HK-2 (cell line): ENCODE measurements around the gene ENPP6.

Experiments
- DNase-seq: peaks from one replicate; pipeline ENCODE4 v3.0.0-alpha.2; 2018; ENCODE audit not compliant: unreplicated experiment

The ENPP6 gene

DNA sequence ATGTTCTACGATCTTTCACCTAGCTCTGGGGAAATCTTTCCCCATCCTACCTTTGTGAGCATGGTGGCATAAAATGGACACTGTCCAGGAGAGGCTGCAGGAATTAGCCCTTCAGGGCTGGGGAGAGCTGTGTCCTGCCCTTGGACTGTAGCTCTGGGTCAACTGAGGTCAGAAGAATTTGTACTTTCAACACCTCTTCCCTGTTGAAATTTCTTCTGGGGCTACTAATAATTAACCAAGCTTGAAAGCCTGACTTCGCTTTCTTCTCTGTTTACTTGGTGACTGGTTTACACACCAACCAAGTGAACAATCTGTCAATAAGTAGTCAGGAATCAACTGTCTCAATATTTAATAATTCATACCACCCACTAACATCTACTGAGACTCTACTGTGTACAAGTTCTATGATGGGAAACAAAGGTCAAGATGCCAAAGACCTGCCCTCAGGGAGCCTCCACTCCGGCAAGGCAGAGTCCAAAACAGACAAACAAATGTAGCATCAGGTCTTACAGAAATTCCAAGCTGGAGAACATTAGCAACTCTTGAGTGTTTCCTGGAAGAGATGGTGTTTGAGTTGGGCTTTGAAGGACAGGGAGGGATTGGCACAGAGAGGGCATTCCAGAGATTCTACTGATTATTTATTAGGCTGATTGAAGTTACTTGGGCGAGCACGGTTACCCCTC lies 113.1 kb downstream of the ENPP6 start:
- DNase-seq, result peak; percentile 63

DNA sequence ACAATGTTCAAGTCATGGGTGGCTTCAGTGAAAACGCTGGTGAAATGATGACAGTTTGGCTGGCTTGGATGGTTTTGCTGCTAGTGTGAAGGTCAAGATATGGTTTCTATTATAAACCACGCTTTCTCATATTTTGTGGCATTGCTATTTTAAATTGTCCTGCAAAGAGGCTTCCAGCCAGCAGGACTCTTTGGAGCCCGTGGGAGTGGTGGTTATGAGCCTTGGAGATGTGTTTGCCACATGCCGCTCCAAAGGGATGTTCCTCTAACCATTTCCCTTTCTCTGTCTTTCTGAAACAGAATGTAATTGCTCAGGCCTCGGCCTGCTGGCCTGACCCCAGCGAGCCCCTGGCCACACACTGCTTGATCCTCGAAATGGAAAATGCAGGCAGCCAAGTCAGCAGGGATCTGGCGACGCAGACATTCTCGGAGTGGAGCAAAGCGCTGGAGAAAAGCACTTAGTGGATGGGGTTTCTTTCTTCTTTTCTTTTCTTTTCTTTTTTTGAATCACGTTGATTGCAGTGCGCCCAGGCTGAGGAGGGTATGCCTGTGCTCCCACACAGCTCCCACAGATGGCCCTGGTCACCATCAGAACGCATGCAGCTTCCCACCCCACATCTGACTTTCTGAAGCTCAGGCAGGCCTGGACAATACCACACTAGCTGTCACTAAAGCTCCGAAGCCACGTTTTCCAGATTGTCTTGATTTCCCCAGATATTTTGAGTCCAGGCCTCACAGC lies 114.0 kb downstream of the ENPP6 start:
- no peak for DNase-seq

DNA sequence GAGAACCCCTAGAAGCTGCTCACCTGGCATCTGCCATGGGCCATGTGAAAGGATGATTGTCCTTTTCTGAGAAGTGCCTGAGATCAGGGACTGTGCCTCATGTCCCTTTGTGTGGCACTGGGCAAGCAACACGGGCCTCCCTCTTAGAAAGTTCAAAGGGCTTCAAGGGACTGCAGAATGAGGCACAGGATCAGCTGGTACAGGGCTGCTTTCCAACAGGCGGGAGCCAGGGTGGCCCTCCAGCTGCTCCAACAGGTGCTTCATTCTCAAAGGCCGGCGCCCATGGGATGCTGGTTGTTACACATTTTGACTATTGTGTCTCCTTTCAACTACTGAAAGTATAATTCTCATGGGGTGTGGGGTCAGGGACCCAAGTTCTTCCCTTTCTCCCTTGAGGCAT lies 114.7 kb downstream of the ENPP6 start:
- DNase-seq, result no peak

DNA sequence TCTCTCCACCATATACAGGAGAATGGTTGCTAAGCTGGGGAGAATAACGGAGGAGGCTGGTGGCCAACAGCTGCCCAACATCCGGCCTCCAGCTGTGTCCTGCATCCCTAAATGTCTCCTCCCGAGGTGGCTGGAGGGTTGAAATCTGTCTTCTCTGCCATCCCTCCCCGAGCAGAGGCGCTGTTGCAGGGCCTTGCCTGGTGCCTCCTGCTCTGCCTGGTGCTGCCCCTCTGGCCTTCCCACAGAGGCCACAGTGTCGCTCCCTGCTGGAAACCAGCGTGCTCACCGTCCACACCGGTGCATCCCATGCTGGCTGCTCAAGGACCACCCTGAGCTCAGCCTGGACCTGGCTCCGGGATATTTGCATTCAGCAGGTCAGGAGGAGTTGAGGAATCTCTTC lies 115.2 kb downstream of the ENPP6 start:
- DNase-seq, result no peak

DNA sequence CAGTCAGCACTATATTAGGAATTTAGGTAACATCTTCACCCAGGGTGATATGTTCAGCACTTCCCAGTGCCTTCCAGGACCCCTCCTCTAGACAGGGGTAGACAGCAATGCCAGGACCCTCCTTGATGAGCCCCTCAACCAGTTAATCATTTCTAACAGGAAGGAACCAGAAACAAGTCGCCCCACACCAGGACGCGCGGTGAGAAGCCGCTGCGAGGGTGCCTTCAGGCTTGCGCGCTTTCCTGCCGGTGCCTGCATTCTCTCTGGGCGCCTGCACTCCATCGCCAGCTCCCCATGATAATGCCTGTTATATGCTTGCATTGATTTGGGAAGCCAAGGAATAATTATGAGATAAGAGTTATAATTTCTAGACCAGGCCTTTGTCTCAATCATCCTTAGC lies 116.0 kb downstream of the ENPP6 start:
- DNase-seq, result no peak

DNA sequence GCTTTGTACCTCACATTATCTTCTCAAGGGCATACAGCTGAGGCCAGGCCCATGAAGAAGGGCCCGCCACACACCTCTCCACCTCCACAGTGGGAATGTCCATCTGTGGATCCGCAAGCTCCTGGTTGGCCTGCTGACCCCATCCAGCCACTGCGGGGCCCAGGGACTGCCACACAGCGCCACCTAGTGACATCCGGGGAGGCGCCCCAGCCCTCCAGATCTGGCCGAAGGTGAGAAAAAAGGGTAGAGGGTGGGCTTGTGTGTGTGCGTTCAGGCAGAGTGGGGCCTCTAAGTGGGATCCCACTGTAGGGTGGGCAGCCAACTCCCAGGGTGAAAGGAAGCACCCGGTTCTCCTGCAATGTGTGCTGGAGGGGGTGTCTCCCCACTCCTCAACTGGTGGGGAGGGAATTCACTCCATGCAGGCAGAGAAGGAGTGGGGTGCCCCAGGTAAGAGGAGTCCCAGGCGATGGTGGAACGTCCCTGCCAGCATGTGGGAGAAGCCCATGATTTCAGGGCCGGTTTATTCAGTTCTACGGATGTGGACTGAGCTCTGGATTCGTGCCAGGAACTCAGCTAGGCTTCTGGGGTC lies 117.3 kb downstream of the ENPP6 start:
- no peak for DNase-seq

DNA sequence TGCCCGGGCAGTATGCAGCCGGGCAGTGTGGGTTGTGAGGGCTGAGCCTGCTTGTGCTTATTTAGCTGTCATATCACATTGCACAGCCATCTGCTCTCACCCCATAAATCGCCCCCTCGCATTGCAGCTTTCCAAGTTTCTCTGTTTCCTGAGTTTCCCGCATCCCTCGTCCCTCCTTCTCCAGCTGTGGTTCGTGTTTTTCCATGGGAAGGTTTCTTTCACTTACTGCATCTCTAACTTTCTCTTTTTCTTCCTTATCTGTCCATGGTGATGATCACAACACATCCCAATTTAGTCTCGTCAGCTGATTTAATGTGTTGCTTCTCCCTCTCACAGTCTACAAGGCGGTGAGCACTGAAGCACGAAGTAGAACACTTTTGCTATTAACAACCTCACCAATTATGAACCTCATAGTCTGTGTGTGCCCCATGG lies 118.1 kb downstream of the ENPP6 start:
- no peak for DNase-seq

DNA sequence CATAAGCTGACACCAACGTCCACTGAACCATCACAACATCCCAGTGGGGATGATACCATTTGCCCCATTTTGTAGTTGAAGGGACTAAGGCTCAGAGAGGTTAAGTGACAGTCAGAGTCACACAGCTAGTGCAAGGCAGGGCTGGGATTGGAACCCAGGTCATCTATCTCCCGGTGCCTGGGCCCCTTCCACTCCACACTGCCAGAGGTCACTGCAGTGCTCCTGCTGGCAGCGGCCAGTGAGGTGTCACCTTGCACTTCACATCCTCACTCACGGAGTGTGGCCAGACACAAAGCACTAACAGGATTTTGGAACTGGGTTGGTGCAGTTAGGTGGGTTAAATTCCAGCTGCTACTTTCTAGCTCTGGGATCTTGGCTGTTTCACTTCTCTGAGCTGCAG lies 118.7 kb downstream of the ENPP6 start:
- no peak for DNase-seq

DNA sequence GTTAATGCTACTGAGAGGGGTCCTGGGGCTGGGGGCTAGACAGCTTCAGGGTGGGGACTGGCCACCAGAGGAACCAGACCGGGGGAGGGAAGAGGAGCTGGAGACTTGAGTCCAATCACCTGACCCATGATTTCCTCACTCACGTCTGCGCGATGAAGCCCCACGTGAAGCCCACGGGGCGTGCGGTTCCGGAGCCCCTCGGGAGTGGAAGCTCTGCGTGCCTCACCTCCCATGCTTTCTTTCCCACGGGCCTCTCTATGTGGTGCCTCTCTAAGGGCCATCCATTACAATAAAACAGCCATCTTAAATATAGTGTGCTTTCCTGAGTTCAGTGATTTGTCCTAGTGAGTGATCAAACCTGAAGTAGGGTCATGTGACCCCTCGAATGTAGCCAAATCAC lies 119.9 kb downstream of the ENPP6 start:
- DNase-seq, result no peak

DNA sequence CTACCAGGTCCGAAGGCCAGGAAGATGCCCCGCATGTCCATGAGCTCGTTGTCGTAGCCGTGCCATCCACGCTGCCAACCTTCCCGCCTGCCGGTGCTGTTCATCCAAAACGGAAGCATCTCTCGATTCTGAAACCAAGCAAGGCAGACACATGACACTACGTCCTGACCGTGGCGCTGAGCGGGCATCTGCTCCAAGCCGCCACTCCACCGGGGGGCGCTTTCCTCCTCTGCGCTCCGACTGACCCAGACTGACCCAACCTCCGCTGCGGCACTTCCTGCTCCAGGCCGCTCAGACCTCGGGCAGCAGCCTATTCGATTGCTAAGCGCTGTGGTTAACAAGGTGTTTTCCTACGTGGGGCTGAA lies 120.5 kb downstream of the ENPP6 start:
- DNase-seq, result no peak

DNA sequence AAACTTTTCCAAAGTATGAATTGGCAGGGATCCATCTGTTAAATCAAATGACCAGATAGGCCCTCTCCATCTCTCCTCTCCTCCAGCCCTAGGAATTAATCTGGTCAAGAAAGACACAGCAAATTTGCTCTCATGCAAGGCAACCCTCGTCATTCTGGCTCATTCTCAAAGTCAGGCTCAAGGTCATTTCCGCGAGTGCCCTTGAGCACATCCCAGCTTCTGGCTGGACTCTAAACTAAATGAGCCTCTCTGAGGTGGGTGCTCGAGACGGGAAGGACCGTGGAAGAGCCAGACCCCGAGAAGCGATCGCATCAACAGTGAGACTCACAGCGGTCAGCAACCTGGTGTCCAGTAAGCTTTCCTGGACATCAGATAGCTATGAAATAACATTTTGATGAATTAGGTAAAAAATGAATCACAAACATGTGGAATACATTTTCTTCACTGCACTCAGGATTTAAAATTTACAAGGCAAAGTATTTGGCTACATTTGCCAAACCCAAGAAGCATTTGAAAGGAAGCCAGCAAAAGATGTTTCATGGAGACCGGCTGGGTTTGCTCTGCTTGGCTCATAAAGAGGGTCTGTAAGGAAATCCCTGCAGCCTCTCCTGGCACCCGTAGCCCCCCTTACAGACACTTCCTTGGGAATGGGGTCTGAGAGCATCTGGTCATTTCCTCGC lies 121.0 kb downstream of the ENPP6 start:
- DNase-seq, result no peak

DNA sequence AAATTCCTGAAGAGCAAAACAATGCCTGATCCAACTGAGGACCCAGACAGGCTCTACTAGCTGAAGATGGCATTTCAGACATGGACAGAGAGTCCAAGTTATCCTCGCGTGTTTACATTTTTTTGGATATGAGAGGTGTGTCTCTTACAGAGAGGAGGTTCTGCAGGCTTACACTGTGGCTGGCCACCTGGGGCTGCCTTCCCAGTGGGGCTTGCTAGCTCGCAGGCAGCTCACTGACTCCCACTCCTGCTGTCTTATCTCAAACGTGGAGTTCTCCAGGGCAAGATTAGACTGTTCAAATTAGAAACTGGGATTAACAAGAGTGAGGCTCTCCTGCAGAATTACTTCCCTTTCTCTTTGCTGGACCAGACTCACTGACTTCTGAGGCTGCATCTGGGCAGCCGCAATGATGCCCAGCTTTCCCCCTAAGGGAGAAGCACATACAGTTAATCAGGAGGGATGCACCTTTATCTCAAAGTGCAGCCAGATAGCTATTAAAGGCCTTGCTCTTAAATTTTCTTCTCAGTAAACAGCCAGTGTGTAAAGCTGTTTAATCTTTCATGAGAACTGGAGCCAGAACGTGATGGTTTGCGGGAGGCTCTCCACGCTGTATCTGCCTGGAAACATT lies 123.0 kb downstream of the ENPP6 start:
- no peak for DNase-seq

DNA sequence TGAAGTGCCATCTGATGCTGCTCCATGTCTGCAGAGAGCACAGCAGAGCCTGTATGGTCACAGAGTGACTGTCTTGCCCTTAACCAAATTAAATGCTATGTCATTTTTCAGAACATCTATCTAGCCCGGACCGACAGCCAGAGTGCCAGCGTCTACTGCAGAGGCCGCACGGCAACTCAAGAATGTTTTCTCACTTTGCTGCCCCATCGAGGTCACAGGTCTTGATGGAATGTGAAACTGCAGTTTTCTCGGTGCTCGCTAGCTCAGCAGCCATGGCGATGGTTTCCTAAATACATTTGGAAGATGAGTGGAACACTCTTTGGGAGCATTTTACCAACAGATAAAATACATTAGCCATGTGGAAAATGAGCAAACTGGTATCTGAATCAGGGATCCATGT lies 125.7 kb downstream of the ENPP6 start:
- DNase-seq, result no peak

DNA sequence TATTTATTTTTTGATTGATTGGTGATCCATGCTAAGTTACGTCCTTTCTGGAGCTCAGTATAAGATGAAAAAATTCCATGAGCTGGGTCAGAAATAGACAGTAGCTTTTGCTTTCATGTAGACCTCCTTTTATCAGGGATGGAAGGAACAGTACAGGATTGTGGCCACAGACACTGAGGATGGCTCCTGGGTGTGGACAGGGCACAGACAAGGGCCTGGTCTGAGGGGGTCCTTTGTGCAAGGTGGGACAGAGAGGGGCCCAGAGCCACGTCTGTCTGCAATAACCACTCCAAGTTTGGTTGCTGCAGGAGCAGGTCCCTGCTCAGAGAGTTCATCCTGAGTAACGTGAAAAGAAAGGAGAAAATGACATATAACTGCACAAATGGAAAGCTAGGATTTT lies 127.1 kb downstream of the ENPP6 start:
- no peak for DNase-seq

DNA sequence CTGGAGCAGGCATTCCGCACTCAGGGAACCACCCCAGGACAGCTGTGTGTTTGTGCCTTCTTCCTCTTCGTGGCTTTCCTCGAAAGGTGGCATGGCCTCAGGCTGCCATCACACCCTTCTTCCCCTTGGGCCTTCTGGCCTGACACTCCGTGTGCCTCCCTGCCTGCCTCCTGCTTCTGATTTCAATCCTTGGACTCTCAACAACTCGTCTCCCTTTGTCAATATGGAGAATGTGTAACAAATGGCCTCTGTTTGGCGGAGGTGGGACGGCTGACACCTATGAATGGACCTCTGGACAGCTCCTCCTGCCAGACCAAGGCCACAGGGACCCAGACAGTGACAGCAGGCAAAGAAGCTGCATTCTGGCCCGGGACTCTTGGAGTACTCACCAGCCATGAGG lies 137.0 kb downstream of the ENPP6 start:
- DNase-seq, result no peak

DNA sequence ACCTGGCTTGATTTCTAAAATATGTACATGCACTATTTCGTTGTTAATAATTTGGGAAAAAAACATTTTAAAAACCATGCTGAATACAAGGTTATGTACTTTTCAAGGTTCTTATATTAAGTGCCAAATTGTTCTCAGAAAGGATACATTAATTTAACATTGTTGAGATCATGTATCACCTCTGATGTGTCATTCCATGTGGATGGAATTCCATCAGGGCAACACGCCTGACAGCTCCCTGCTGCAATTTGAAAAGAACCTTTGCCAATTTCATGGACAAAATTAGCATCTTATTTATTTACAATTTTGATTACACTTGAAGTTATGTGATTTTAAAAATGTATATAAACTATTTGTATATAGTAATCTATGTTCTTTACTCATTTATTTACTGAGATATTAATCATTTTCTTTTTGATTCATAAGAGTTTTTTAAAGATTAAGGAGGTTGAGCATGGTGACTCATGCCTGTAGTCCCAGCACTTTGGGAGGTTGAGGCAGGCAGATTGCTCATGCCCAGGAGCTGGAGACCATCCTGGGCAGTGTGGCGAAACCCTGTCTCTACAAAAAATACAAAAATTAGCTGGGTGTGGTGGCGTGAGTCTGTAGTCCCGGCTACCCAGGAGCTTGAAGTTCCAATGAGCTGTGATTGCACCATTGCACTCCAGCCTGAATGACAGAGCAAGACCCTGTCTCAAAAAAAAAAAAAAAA lies 142.8 kb downstream of the ENPP6 start:
- no peak for DNase-seq

DNA sequence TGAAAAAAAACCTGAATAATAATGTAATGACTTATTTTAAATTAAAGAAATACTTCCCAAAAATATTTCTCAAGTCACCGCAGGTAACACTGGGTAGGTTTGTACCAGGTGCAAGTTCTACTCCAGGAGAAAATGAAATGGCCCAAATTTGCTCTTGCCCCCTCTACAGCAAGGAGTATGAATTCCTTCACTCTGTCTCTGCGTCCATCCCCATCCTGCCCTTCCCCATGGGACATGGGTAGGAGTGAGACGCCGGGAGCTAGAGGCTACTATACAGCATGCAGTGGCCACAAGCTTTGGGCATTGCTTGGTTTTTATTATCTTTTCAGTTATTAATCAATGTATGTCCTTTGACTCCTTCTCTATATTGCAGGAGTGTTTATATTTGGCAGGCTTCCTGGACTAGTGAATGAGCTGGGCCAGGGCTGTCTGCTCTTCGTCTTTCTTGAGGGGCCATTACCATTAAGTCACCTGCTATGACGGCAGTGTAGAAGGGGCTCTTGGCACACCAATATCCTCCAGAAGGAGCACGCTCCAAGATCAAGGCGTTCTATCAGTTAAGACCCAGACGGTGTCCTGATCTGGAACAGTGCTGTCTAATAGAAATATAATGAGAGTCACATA lies 149.6 kb downstream of the ENPP6 start:
- no peak for DNase-seq

DNA sequence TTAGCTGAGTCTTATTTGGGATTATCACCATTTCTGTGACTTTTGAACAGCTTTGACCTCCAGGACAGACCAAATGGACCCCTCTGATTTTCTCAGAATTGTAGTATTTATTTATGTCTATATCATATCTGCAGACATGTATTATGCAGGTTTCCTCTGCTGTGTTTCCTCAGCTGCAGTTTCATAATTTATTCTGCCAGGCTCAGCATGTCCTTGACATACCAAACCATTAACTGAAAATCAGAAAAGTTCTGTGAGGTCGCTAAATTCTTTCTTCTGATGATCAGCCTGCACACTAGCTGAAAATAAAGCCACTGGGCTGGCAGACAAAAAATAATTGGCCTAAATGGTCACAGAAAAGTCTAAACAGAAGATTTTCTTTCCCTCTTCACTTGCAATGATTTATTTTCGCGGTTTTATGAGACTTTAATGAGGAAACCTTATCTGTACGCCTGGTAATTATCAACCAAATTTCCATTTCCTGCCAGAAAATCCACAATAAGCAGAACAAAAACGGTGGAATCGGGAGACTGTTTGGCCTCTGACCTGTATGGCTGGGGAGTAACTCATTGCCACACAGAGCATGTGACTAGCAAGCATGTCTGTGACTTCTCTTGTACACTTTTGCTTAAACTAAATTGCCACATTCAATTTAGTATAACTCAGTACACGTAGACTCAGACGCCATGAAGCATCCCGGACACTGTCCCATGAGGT lies 150.9 kb downstream of the ENPP6 start:
- peak; percentile 11 for DNase-seq

DNA sequence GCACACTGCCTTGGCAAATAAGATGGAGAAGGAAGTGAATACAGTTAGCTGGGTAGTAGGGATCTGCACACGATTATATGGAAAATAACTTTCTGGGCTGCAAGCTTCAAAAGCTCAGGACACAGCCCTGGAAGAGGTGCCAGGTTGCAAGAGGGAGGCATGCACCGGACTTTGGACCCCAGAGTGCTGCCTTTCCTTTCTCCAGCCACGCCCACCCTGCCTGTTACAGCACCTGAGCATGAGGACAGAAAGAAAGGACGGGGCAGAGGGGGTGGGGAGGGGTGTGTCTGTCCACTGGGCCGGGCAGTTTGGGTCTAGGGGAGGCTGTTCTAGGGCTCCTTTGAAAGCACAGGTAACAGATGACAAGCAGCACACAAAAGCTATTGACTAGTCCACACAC lies 152.8 kb downstream of the ENPP6 start:
- DNase-seq, result no peak

DNA sequence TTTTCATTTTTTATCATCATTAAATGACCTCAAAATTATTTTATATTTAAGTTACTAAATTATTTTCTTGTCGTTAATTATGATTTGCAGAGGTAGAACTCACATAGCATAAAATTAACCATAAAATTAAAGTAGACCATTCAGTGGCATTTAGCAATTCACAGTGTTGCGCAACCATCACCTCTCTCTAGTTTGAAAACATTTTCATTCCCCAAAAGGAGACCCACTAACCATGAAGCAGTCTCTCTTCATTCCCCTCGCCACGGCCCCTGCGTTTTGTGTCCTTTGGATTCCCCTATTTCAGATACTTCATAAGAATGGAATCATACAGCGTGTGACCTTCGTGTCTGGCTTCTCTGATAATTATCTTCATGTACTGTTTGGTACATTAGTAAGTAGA lies 154.9 kb downstream of the ENPP6 start:
- no peak for DNase-seq

DNA sequence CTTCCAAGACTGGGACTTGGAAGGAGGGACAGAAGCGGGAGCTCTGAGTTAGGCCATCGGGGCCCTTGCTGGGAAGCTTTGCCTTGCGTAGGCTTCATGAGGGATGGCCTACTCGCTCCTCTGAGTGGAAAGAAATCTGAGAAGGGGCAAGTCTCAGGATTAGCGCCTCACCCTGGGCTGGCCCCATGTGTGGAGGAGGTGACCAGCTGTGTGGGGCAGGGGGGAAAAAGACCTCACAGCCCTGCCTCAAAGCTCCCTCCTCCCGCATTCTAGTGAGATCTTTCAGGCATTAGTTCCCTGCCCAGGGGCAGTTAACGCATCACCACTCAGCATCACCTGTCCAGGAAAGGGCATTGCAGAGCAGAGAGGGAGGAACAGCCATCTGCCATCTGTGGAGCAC lies 156.1 kb downstream of the ENPP6 start:
- DNase-seq, result no peak
